ENCODE results near the gene TMOD1. TPM values are rescaled to one million over a fixed set of nuclear protein-coding genes. Genes with fewer than 3 reads are reported as not detected.
"Not testable (repeated sequence)": the region's sequence is repeated elsewhere in the genome, so short reads cannot be mapped to it uniquely, and the experiment has no call there.

Gene TMOD1
- total and polyA plus RNA-seq, 9 of the 15 experiments (the other 6 are each of a cell fraction or from before 2014, with no cell fraction given): 7.1 to 41.2 (median 14.2) TPM

DNA sequence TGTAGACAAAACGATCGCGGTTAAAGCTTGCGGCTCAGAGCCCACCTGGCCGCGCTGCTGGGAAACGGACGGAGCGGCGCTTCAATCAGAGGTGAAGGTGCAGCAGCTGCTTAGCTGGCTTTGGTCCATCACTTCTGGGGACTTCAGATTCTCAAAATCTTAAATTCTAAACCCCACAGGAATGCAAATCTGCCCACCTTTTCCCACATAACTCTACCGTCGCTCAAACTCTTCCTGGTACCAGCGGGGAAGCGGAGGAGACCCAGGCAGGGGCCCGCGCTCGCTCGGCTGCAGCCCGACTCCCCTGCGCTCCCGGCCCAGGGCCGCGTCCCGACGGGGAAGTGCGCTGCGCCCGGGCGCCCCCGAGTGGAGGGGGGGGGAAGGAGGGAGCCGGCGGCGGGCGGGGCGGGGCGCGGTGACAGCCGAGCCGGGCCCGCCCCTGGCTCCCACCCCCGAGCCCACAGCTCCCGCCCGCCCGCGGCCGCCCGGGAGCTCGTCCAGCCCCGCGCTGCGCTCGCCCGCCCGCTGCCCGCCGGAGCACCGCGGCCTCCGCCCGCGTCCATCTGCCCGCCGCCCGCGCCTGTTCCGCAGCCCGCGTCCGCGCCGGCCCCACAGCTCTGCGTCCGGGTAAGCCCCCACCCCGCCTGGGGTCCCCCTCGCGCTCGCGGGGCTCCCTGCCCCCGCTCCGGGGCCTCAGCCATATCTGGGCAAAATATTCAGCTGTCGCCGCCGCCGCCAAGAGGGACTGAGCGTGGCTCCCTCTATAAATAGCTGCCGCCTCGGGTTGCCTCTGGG lies at the start of gene TMOD1 (continued):
- TF ChIP-seq ZNF23 (CRISPR knock-in tag; IDR thresholded peaks at IDR 0.05): no peak

DNA sequence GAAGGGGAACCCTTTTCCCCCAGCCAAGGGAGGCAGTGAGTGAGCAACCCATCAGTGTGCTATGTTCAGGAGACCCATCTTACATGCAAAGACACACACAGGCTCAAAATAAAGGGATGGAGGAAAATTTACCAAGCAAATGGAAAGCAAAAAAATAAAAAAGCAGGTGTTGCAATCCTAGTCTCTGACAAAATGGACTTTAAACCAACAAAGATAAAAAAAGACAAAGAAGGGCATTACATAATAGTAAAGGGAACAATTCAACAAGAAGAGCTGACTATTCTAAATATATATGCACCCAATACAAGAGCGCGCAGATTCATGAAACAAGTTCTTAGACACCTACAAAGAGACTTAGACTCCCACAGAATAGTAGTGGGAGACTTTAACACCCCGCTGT lies 47.9 kb upstream of the TMOD1 start:
- intact Hi-C loops (cut with micrococcal nuclease); H3K9me1 ChIP-seq (ENCODE audit: control insufficient read depth, insufficient read depth, low read length); H3K4me2 ChIP-seq (ENCODE audit: insufficient read depth, low read length); H3K9ac ChIP-seq (ENCODE audit: insufficient read depth in 1 of 2, low read depth in 2 of 2, low read length in 2 of 2); BruUV-seq (replicated peaks); in situ Hi-C loops (cut with MboI); H3K27ac ChIP-seq (ENCODE audit: extremely low read depth, low read depth, low read length); H3K36me3 ChIP-seq (ENCODE audit: control insufficient read depth, insufficient read depth, low read length); H4K20me1 ChIP-seq (replicated peaks; ENCODE audit: control insufficient read depth, insufficient read depth, low read length); H3K79me2 ChIP-seq (ENCODE audit: control insufficient read depth, insufficient read depth, low read length); H2AFZ ChIP-seq (ENCODE audit: low read depth, low read length); FAIRE-seq; DNase-seq (ENCODE audit: extremely low read depth in 1 of 4, low spot score in 3 of 4); H3K4me1 ChIP-seq (replicated peaks in 1 of 2; ENCODE audit: control insufficient read depth in 2 of 2, insufficient read depth in 2 of 2, low read length in 2 of 2); H3K27me3 ChIP-seq (ENCODE audit: control insufficient read depth in 2 of 2, insufficient read depth in 2 of 2, low read length in 2 of 2); H3K9me3 ChIP-seq (replicated peaks; ENCODE audit: control insufficient read depth, insufficient read depth, low read depth, low read length); CTCF ChIA-PET (ENCODE audit: low intra/inter-chr PET ratio); ATAC-seq; H3K4me3 ChIP-seq; POLR2A ChIA-PET: not testable (repeated sequence)
- 69% methylated on average over 3 of the region's 3 CpGs for WGBS (ENCODE audit: insufficient coverage, low coverage, missing lambda C conversion rate)

DNA sequence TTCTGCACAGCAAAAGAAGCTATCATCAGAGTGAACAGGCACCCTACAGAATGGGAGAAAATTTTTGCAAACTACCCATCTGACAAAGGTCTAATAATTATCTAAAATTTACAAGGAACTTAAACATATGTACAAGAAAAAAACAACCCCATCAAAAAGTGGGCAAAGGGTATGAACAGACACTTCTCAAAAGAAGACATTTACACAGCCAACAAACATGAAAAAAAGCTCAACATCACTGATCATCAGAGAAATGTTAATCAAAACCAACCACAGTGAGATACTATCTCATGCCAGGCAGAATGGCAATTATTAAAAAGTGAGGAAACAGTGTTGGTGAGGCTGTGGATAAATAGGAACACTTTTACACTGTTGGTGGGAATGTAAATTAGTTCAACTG lies 44.6 kb upstream of the TMOD1 start:
- H4K20me1 ChIP-seq (replicated peaks; ENCODE audit: control insufficient read depth, insufficient read depth, low read length); H3K9me1 ChIP-seq (ENCODE audit: control insufficient read depth, insufficient read depth, low read length); H3K4me3 ChIP-seq; POLR2A ChIA-PET; BruUV-seq (replicated peaks); H3K27ac ChIP-seq (ENCODE audit: extremely low read depth, low read depth, low read length); H3K36me3 ChIP-seq (ENCODE audit: control insufficient read depth, insufficient read depth, low read length); CTCF ChIA-PET (ENCODE audit: low intra/inter-chr PET ratio); FAIRE-seq; intact Hi-C loops (cut with micrococcal nuclease); H3K4me1 ChIP-seq (replicated peaks in 1 of 2; ENCODE audit: control insufficient read depth in 2 of 2, insufficient read depth in 2 of 2, low read length in 2 of 2); H3K27me3 ChIP-seq (ENCODE audit: control insufficient read depth in 2 of 2, insufficient read depth in 2 of 2, low read length in 2 of 2); H2AFZ ChIP-seq (ENCODE audit: low read depth, low read length); H3K9me3 ChIP-seq (replicated peaks; ENCODE audit: control insufficient read depth, insufficient read depth, low read depth, low read length); ATAC-seq; DNase-seq (ENCODE audit: extremely low read depth in 1 of 4, low spot score in 3 of 4); H3K79me2 ChIP-seq (ENCODE audit: control insufficient read depth, insufficient read depth, low read length); H3K9ac ChIP-seq (ENCODE audit: insufficient read depth in 1 of 2, low read depth in 2 of 2, low read length in 2 of 2); H3K4me2 ChIP-seq (ENCODE audit: insufficient read depth, low read length); in situ Hi-C loops (cut with MboI): not testable (repeated sequence)
- TF ChIP-seq, protein P1, sequence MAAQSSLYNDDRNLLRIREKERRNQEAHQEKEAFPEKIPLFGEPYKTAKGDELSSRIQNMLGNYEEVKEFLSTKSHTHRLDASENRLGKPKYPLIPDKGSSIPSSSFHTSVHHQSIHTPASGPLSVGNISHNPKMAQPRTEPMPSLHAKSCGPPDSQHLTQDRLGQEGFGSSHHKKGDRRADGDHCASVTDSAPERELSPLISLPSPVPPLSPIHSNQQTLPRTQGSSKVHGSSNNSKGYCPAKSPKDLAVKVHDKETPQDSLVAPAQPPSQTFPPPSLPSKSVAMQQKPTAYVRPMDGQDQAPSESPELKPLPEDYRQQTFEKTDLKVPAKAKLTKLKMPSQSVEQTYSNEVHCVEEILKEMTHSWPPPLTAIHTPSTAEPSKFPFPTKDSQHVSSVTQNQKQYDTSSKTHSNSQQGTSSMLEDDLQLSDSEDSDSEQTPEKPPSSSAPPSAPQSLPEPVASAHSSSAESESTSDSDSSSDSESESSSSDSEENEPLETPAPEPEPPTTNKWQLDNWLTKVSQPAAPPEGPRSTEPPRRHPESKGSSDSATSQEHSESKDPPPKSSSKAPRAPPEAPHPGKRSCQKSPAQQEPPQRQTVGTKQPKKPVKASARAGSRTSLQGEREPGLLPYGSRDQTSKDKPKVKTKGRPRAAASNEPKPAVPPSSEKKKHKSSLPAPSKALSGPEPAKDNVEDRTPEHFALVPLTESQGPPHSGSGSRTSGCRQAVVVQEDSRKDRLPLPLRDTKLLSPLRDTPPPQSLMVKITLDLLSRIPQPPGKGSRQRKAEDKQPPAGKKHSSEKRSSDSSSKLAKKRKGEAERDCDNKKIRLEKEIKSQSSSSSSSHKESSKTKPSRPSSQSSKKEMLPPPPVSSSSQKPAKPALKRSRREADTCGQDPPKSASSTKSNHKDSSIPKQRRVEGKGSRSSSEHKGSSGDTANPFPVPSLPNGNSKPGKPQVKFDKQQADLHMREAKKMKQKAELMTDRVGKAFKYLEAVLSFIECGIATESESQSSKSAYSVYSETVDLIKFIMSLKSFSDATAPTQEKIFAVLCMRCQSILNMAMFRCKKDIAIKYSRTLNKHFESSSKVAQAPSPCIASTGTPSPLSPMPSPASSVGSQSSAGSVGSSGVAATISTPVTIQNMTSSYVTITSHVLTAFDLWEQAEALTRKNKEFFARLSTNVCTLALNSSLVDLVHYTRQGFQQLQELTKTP (IDR thresholded peaks at IDR 0.05; ENCODE audit: low read depth in 1 of 2, partially characterized antibody in 2 of 2): peak in 1 of 2 experiments; percentile 96

Measured in K562 (cell line).